Endothelial cell of umbilical vein (primary cell): ENCODE measurements around the gene COL18A1. TPM values are rescaled to one million over a fixed set of nuclear protein-coding genes. Genes with fewer than 3 reads are reported as not detected.

ENCODE experiments used
- BruUV-seq: library from RNA; stranded (reverse); fragments of 400-500 nt; replicated peaks from 2 replicates; lab custom pipeline; 2021; lab: Mats Ljungman, UMichigan
- CTCF ChIA-PET: fragments of 300-600, 350-600 bp; sonication (Branson Sonifier 250); formaldehyde crosslinking; loops from one replicate; lab custom pipeline; 2021; ENCODE audit warnings: antibody characterized with exemption, inconsistent platforms; lab: Charles Lee
- POLR2A ChIA-PET: fragments of 300-600, 350-600 bp; sonication (Branson Sonifier 250); formaldehyde crosslinking; loops from one replicate; lab custom pipeline; 2021; ENCODE audit warnings: antibody characterized with exemption, inconsistent platforms; lab: Charles Lee
- DNase-seq: peaks from one replicate; pipeline ENCODE4 v3.0.0-alpha.2; 2011; ENCODE audit warnings: low read depth, low spot score
- FAIRE-seq: peaks from 2 replicates; lab custom pipeline; 2011; peaks lifted over from hg19 to GRCh38; lab: Jason Lieb, UNC
- H2AFZ ChIP-seq: 2 replicates; pipeline ENCODE4 v1.6.0; 2012; ENCODE audit warnings: low read depth, low read length, control low read depth, inconsistent platforms
- H3K27ac ChIP-seq: 2 replicates; pipeline ENCODE4 v1.5.1; 2011; ENCODE audit warnings: low read depth, mild to moderate bottlenecking, control low read depth, low read length, moderate library complexity; ENCODE audit not compliant: insufficient read depth
- H3K27me3 ChIP-seq, 2 experiments: 2 replicates each; pipeline versions ENCODE4 v1.6.0 to v1.6.1; 2011; ENCODE audit warnings: low read length in 2 of 2, mixed read lengths in 1 of 2; ENCODE audit not compliant: control insufficient read depth in 2 of 2, insufficient read depth in 2 of 2
- H3K36me3 ChIP-seq, 2 experiments: 2 replicates in 1 of 2; 3 replicates in 1 of 2; pipeline ENCODE4 v1.5.1; 2011; ENCODE audit warnings: low read length in 2 of 2, mild to moderate bottlenecking in 1 of 2, moderate library complexity in 1 of 2; ENCODE audit not compliant: control insufficient read depth in 2 of 2, insufficient read depth in 2 of 2; ENCODE audit errors: extremely low read depth in 1 of 2
- H3K4me1 ChIP-seq: 3 replicates; pipeline ENCODE4 v1.5.1; 2011; ENCODE audit warnings: mild to moderate bottlenecking, low read length; ENCODE audit not compliant: control insufficient read depth, insufficient read depth; ENCODE audit errors: extremely low read depth
- H3K4me2 ChIP-seq: 2 replicates; pipeline ENCODE4 v1.6.1; 2011; ENCODE audit warnings: low read length, control low read depth, mixed read lengths; ENCODE audit not compliant: insufficient read depth
- H3K4me3 ChIP-seq, 3 experiments: fragments of 200-600 bp in 1 of 3; sonication (generic), shearing (Covaris generic) in 1 of 3; replicated peaks in 1 of 3; 2 replicates each; pipeline ENCODE4 v1.5.1; 2011 to 2016; ENCODE audit warnings: control low read depth in 3 of 3, low read length in 3 of 3, mild to moderate bottlenecking in 2 of 3, inconsistent platforms in 1 of 3, low read depth in 1 of 3, moderate library complexity in 1 of 3; ENCODE audit not compliant: insufficient read depth in 1 of 3
- H3K79me2 ChIP-seq: 2 replicates; pipeline ENCODE4 v1.6.0; 2012; ENCODE audit warnings: low read length, inconsistent platforms; ENCODE audit not compliant: control insufficient read depth, insufficient read depth
- H3K9ac ChIP-seq: replicated peaks from 2 replicates; pipeline ENCODE3; 2011; ENCODE audit warnings: low read length, control low read depth; ENCODE audit not compliant: insufficient read depth; ENCODE audit errors: extremely low read depth
- H3K9me1 ChIP-seq: replicated peaks from 3 replicates; pipeline ENCODE4 v1.6.0; 2011; ENCODE audit warnings: mild to moderate bottlenecking, low read length; ENCODE audit not compliant: control insufficient read depth, insufficient read depth; ENCODE audit errors: extremely low read depth
- H3K9me3 ChIP-seq: replicated peaks from 2 replicates; pipeline ENCODE4 v1.5.1; 2012; ENCODE audit warnings: low read length, inconsistent platforms; ENCODE audit not compliant: control insufficient read depth, insufficient read depth
- H4K20me1 ChIP-seq: replicated peaks from 2 replicates; pipeline ENCODE3; 2011; ENCODE audit warnings: mild to moderate bottlenecking, low read length; ENCODE audit not compliant: control insufficient read depth, insufficient read depth; ENCODE audit errors: extremely low read depth
- EZH2 ChIP-seq: IDR thresholded peaks from 2 replicates; pipeline ENCODE4 v1.6.1; 2012; ENCODE audit warnings: borderline replicate concordance, low read depth, mild to moderate bottlenecking, moderate library complexity, low read length, inconsistent platforms; ENCODE audit not compliant: severe bottlenecking
- FOS ChIP-seq: IDR thresholded peaks from 2 replicates; pipeline ENCODE4 v1.6.1; 2011; ENCODE audit warnings: mild to moderate bottlenecking, low read length, moderate library complexity, borderline replicate concordance; ENCODE audit not compliant: insufficient read depth
- GATA2 ChIP-seq: IDR thresholded peaks from 2 replicates; pipeline ENCODE4 v1.7.0; 2011; ENCODE audit warnings: low read depth, mild to moderate bottlenecking, moderate library complexity, mixed read lengths, low read length; ENCODE audit not compliant: insufficient read length, insufficient read depth
- JUN ChIP-seq: IDR thresholded peaks from 2 replicates; pipeline ENCODE4 v1.6.1; 2011; ENCODE audit warnings: borderline replicate concordance, low read depth; ENCODE audit not compliant: insufficient read length, insufficient read depth
- MAX ChIP-seq: IDR thresholded peaks from 2 replicates; pipeline ENCODE4 v1.6.1; 2011; ENCODE audit not compliant: insufficient read depth, insufficient read length
- MYC ChIP-seq: IDR thresholded peaks from one replicate; pipeline ENCODE4 v1.6.1; 2011; ENCODE audit warnings: mild to moderate bottlenecking, low read depth, low read length
- POLR2A ChIP-seq: IDR thresholded peaks from 2 replicates; pipeline ENCODE4 v1.6.1; 2012; ENCODE audit warnings: low read depth, mild to moderate bottlenecking, control low read depth, low read length
- POLR2AphosphoS5 ChIP-seq: IDR thresholded peaks from 2 replicates; pipeline ENCODE4 v1.6.1; 2012; ENCODE audit warnings: low read depth, mild to moderate bottlenecking, control low read depth, low read length, moderate library complexity; ENCODE audit not compliant: insufficient read depth
- dilution Hi-C: fragments of 300-500 bp; cut with MboI; formaldehyde crosslinking; loops from one replicate; pipeline ENCODE4 v1.15.0; 2019; ENCODE audit warnings: low sequenced_read_pairs; ENCODE audit not compliant: extremely low pct_ligation_motif_present
- intact Hi-C: fragments of 100-400 bp; cut with micrococcal nuclease; formaldehyde crosslinking; loops from one replicate; pipeline ENCODE4 v1.10.0; 2022
- polyA plus RNA-seq, 4 experiments: library from polyadenylated mRNA; depleted of rRNA in 3 of 4; stranded (reverse) in 3 of 4; unstranded in 1 of 4; fragments of >200 nt; gene quantifications; 2 replicates each; pipeline versions ENCODE4 v1.2.1 to v1.2.3, GENCODE V29; 2011 to 2012; ENCODE audit warnings: missing spikeins in 1 of 4
- total RNA-seq: library from RNA; stranded (reverse); gene quantifications from 2 replicates; pipeline ENCODE4 v1.2.3, GENCODE V29; 2021
- TF ChIP-seq, protein P1 (sequence below), 2 donors: IDR thresholded peaks; 1 replicate in 1 of 2; 2 replicates in 1 of 2; pipeline ENCODE4 v1.5.1; 2011; ENCODE audit warnings: low read length in 2 of 2, mild to moderate bottlenecking in 2 of 2, moderate library complexity in 2 of 2, control low read depth in 1 of 2, inconsistent platforms in 1 of 2, low read depth in 1 of 2; ENCODE audit not compliant: insufficient read depth in 1 of 2; ENCODE audit errors: extremely low read depth in 1 of 2

The COL18A1 gene
- total and polyA plus RNA-seq, 2 donors (not counting 3 experiments of a cell fraction or from before 2014, with no cell fraction given) = 198 to 252 TPM

DNA sequence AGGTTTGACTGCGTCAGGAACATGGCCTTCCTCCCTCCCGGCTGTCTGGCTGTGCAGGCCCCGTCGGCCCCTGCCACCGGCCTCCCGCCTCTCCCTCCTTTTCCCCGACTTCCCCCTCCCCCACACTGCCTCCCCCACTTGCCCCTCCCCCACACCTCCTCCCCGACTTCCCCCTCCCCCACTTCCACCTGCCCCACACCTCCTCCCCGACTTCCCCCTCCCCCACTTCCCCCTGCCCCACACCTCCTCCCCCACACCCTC, 84.7 kb downstream of the COL18A1 start:
- Histone ChIP-seq H3K27ac (no peak overlapping the region), H3K9ac (no peak overlapping the region), H3K9me3 (no peaks in the 10 kb centered on the region), H4K20me1 (no peaks in the 10 kb centered on the region), H3K4me1 (no peaks in the 10 kb centered on the region), H3K9me1 (no peaks in the 10 kb centered on the region), H2AFZ (no peak overlapping the region), H3K4me2 (no peak overlapping the region), H3K79me2 (no peaks in the 10 kb centered on the region), H3K36me3 (peaks cover 6 to 29% of the 10 kb centered on the region in 2 experiments), H3K4me3 (no peak overlapping the region), H3K27me3 (no peaks in the 10 kb centered on the region)
- intact Hi-C loops = no loop called here
- no TSS peak for BruUV-seq
- dilution Hi-C loops = no loop called here
- FAIRE-seq (no peak), DNase-seq (no peak)
- ChIA-PET POLR2A (no interaction called here), CTCF (no interaction called here)
- TF ChIP-seq MYC (no peak), GATA2 (no peak), JUN (no peak), MAX (no peak), POLR2A (no peak), FOS (no peak), EZH2 (no peak), POLR2AphosphoS5 (no peak)
- TF ChIP-seq, protein P1, sequence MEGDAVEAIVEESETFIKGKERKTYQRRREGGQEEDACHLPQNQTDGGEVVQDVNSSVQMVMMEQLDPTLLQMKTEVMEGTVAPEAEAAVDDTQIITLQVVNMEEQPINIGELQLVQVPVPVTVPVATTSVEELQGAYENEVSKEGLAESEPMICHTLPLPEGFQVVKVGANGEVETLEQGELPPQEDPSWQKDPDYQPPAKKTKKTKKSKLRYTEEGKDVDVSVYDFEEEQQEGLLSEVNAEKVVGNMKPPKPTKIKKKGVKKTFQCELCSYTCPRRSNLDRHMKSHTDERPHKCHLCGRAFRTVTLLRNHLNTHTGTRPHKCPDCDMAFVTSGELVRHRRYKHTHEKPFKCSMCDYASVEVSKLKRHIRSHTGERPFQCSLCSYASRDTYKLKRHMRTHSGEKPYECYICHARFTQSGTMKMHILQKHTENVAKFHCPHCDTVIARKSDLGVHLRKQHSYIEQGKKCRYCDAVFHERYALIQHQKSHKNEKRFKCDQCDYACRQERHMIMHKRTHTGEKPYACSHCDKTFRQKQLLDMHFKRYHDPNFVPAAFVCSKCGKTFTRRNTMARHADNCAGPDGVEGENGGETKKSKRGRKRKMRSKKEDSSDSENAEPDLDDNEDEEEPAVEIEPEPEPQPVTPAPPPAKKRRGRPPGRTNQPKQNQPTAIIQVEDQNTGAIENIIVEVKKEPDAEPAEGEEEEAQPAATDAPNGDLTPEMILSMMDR (IDR thresholded peaks at IDR 0.05; ENCODE audit: extremely low read depth in 1 of 2, insufficient read depth in 1 of 2, low read depth in 1 of 2, low read length in 2 of 2) = no peak
